ENCODE data around the gene TNIK.

TNIK gene

GRCh38 chr3:171276923-171277322 lies 183.3 kb downstream of the TNIK start:
- no peak for DNase-seq (ENCODE audit: low spot score)
- no peak for TF ChIP-seq CTCF (conservative IDR thresholded peaks at IDR 0.05; ENCODE audit: low read depth)
- ChIA-PET POLR2A (ENCODE audit: low non-redundant PET) (no interaction called here), CTCF (interaction anchor here (0.6 kb wide), 2 partner anchors 29 to 1813 kb away, joined by 3 read pairs; no protein-coding TSS in a partner anchor)
- H3K27ac ChIP-seq, result no peak overlapping the region

- no peak overlapping the region for H3K27ac ChIP-seq
- POLR2A ChIA-PET (ENCODE audit: low non-redundant PET), result no interaction called here
- no peak for TF ChIP-seq CTCF (conservative IDR thresholded peaks at IDR 0.05; ENCODE audit: low read depth)
- CTCF ChIA-PET, result no interaction called here
- DNase-seq (ENCODE audit: low spot score), result no peak
Observed at GRCh38 chr3:171274222-171274621, 186.0 kb downstream of the TNIK start.

- CTCF ChIA-PET, result interaction anchor here (0.6 kb wide), 1 partner anchor 1067 kb away, joined by 3 read pairs; no protein-coding TSS in a partner anchor
- no peak for TF ChIP-seq CTCF (conservative IDR thresholded peaks at IDR 0.05; ENCODE audit: low read depth)
- H3K27ac ChIP-seq, result no peak overlapping the region
- POLR2A ChIA-PET (ENCODE audit: low non-redundant PET), result no interaction called here
- DNase-seq (ENCODE audit: low spot score), result no peak
Observed at GRCh38 chr3:171270541-171270940, 189.7 kb downstream of the TNIK start.

- POLR2A ChIA-PET (ENCODE audit: low non-redundant PET), result no interaction called here
- CTCF ChIA-PET, result interaction anchor here (0.6 kb wide), 1 partner anchor 1390 kb away, joined by 4 read pairs; no protein-coding TSS in a partner anchor
- no peak overlapping the region for H3K27ac ChIP-seq
- DNase-seq (ENCODE audit: low spot score), result no peak
- TF ChIP-seq CTCF (conservative IDR thresholded peaks at IDR 0.05; ENCODE audit: low read depth), result no peak
Observed at GRCh38 chr3:171269542-171269941, 190.7 kb downstream of the TNIK start.

- ChIA-PET CTCF (interaction anchor here (0.6 kb wide), 1 partner anchor 298 kb away, joined by 4 read pairs; no protein-coding TSS in a partner anchor), POLR2A (ENCODE audit: low non-redundant PET) (no interaction called here)
- no peak overlapping the region for H3K27ac ChIP-seq
- no peak for DNase-seq (ENCODE audit: low spot score)
- TF ChIP-seq CTCF (conservative IDR thresholded peaks at IDR 0.05; ENCODE audit: low read depth), result no peak
Observed at GRCh38 chr3:171268677-171269076, 191.5 kb downstream of the TNIK start.

- H3K27ac ChIP-seq, result no peak overlapping the region
- DNase-seq (ENCODE audit: low spot score), result no peak
- ChIA-PET CTCF (no interaction called here), POLR2A (ENCODE audit: low non-redundant PET) (no interaction called here)
- no peak for TF ChIP-seq CTCF (conservative IDR thresholded peaks at IDR 0.05; ENCODE audit: low read depth)
Observed at GRCh38 chr3:171267104-171267503, 193.1 kb downstream of the TNIK start.

- H3K27ac ChIP-seq, result no peak overlapping the region
- no peak for TF ChIP-seq CTCF (conservative IDR thresholded peaks at IDR 0.05; ENCODE audit: low read depth)
- ChIA-PET CTCF (no interaction called here), POLR2A (ENCODE audit: low non-redundant PET) (no interaction called here)
- DNase-seq (ENCODE audit: low spot score), result no peak
Observed at GRCh38 chr3:171266740-171267073, 193.5 kb downstream of the TNIK start.

Measured in RWPE1 (cell line).